HL-60 (cell line): ENCODE results near the gene NEGR1.

Experiments used
- DNase-seq, 2 experiments: peaks; one replicate each; pipeline ENCODE4 v3.0.0-alpha.2; 2010 to 2020; ENCODE audit warnings: low read depth in 1 of 2, low spot score in 1 of 2
- H3K27ac ChIP-seq: fragments of 250-450 bp; sonication (Bioruptor Pico); replicated peaks from 2 replicates; pipeline ENCODE4 v1.5.1; 2020; ENCODE audit warnings: mild to moderate bottlenecking, moderate library complexity
- H3K27me3 ChIP-seq: fragments of 250-450 bp; sonication (Bioruptor Pico); 2 replicates; pipeline ENCODE4 v1.5.1; 2021; ENCODE audit warnings: mild to moderate bottlenecking, moderate library complexity; ENCODE audit not compliant: insufficient read depth, poor library complexity, severe bottlenecking
- H3K4me3 ChIP-seq: replicated peaks from 2 replicates; pipeline ENCODE4 v1.5.1; 2011; ENCODE audit warnings: mild to moderate bottlenecking, control low read depth, low read length; ENCODE audit not compliant: insufficient read depth
- CTCF ChIP-seq: IDR thresholded peaks from one replicate; pipeline ENCODE4 v1.5.1; 2011; ENCODE audit warnings: low read length, control low read depth, inconsistent platforms; ENCODE audit not compliant: insufficient read depth
- GABPA ChIP-seq: IDR thresholded peaks from 2 replicates; pipeline ENCODE4 v1.6.1; 2012; ENCODE audit warnings: low read depth
- POLR2AphosphoS5 ChIP-seq: IDR thresholded peaks from 2 replicates; pipeline ENCODE4 v1.6.1; 2012; ENCODE audit warnings: low read depth
- REST ChIP-seq: IDR thresholded peaks from 2 replicates; pipeline ENCODE4 v1.6.1; 2012; ENCODE audit warnings: low read depth; ENCODE audit not compliant: insufficient replicate concordance
- SPI1 ChIP-seq: IDR thresholded peaks from 2 replicates; pipeline ENCODE4 v1.6.1; 2012; ENCODE audit warnings: low read depth, mild to moderate bottlenecking, borderline replicate concordance

Gene NEGR1

GRCh38 chr1:71461416-71461815 is 820.9 kb downstream of the NEGR1 start:
- DNase-seq: no peak
- TF ChIP-seq POLR2AphosphoS5 (no peak), REST (no peak), SPI1 (no peak), GABPA (no peak), CTCF (no peak)
- no peaks in the 10 kb centered on the region for H3K27me3 ChIP-seq
- no peak overlapping the region for H3K4me3 ChIP-seq
- H3K27ac ChIP-seq: no peak overlapping the region

- no peak for DNase-seq
- no peak overlapping the region for H3K27ac ChIP-seq
- H3K27me3 ChIP-seq: no peaks in the 10 kb centered on the region
- no peak overlapping the region for H3K4me3 ChIP-seq
- TF ChIP-seq CTCF (no peak), POLR2AphosphoS5 (no peak), SPI1 (no peak), GABPA (no peak), REST (no peak)
Observed at GRCh38 chr1:71448444-71448843, 833.9 kb downstream of the NEGR1 start.

DNA sequence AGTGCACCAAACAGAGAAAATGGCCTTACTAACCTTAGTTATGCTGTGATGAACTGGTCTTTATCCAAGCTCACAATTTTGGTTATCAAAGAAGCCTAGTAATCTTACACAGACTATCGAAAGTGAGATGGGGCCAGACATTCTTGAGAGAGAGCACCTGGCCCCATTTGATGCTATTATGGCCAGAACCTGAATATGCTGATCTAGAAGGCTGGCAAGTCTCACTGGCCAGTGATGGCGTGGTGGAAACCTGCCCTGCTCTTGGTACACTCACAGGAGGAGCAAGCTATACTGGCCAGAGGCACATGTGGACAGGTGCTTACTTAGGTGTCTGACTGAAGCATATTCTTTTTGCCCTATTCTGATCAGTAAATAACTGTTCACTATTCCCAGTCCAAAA is 843.7 kb downstream of the NEGR1 start:
- Histone ChIP-seq H3K27ac (no peak overlapping the region), H3K4me3 (no peak overlapping the region), H3K27me3 (no peaks in the 10 kb centered on the region)
- DNase-seq: no peak
- TF ChIP-seq POLR2AphosphoS5: no peak
- TF ChIP-seq SPI1: no peak
- no peak for TF ChIP-seq REST
- TF ChIP-seq GABPA: no peak
- TF ChIP-seq CTCF: no peak
